Activated T-cell treated with anti-CD3 and anti-CD28 coated beads for 1 hour (primary cell): Measurements from ENCODE around the gene BMX.

ENCODE experiments used
- DNase-seq: peaks from one replicate; pipeline ENCODE4 v3.0.0-alpha.2; 2020; ENCODE audit warnings: low read depth

Gene BMX

DNA sequence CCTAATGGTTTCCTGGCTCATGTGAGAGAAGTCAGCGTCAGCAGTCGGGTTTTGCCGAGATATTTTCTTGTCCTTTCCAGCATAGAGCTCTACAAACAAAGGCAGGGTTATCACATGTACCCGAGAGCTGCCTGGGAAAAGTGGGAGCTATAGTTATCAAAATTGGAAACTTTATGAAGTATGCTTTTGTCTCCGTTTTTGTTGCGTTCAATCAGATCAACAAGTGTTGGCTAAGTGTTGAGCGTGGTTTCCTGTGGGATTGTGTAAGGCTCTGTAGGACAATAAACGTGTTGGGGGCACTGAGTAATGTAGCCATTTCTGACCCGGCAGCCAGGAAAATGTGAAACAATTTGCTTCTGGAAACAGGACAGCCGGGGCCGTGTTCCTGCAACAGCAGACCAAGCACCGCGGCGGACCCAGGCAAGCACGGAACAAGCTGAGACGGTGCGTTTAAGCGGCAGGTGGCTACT is at the start of gene BMX:
Gene BMX, plus strand, starts transcription at position 311 of the 470 bp plus-strand sequence. CDS start 7,547 bp downstream, outside the sequence.
- DNase-seq, result no peak

DNA sequence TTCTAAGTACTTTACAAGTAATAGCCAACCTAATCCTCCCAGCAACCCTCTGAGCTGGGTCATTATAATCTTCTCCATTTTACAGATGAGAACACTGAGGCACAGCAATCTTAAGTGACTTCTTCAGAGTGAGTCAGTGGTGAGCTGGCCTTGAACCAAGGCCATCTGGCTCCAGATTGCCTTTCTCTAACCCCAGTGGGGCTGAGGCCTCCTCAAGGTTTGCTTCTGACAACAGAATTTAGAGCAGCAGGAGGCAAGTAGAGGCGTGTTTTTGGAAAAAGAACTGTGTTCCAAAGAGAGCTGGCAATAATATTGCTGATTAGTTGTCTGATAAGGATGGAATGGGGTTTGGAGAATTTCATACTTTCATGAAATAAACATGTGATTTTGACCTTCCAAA is 48.7 kb upstream of the BMX start:
- DNase-seq, result no peak

DNA sequence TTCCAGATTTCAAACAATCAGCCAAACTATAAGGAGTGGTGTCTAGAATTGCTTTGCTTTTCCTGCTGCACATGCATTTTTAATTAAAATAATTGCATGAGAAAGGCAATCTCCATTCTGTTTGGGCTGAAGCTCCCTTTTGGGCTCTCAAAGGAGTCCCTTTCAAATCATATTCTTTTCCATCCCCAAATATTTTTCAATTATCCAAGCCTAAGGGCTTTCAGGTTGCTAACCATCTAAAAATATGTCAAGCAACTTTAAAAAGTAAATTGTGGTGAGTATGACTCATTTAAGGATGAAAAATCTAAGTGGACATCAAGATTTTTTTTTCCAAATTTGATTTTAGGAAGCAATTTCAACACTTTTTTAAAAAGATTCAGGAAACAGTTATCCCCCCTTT is 35.9 kb upstream of the BMX start:
- no peak for DNase-seq

DNA sequence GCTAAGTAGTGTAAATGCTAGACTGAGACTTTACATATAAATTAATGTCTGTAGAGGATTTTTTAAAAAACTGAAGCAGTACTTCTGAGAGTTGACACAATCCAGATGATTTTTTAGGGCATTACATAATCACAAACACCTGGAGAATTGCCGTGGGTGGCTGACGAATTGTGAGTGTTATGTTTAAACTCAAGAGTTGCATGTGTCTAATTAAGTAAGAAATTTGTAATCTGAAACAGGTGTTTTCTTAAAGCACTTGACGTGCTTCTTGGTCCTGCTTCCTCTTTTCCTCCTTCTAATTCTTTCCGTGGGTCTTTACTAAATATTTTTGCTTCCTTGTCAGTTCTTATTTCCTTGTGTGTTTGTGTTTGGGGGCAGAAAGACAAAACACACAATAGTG is 35.3 kb upstream of the BMX start:
- DNase-seq, result no peak

DNA sequence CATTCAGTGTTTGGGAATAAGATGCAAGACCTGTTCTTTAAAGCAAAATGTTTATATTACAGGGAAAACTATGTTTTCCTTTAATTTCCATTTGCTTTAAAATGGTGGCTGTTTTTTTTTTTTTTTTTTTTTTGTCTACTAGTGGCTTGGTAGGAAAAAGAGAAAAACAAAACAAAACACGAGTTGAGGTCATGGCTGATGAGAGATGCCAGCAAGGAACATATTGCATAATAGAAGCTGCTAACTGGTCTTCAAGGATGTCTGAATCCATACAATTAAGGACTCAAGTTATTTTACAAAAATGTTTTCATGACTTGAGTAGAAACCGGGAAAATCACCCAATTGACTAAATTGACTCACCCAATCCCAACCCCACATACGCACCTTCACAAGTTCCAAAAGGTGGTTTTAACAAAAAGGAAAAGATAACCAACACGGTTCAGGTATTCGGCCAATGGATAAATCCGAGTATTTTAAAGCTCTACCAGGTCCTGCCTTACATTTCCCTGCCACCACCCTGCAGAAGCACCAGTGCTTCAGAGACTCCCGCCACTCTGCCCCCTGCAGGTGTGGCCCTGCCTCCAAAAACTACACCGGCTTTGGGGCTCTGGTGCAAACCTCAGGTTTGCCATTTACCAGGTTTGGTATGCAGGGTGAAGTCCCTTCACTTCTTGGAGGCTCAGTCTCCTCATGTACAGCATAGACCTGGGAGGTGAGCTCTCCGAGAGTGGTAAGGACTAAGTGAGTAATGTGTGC is 34.5 kb upstream of the BMX start:
- no peak for DNase-seq

DNA sequence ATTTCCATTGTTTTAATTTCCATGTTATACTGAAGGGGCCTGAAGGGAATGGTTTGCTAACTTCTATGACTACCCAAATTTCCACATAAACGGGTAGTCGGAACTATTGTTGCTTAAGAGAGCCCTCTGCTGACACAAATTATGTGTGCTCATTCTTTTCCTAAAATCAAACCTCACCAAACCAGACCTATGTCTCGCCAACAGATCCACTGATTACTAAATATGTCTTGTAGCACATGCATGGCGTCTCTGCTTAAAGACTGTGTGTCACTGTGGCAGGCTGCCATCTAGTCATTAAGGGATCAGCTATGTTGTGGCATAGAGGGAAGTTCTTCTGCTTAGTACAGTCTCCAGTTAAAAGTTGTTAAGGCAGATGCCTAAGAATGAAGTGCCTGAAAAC is 32.6 kb upstream of the BMX start:
- no peak for DNase-seq

DNA sequence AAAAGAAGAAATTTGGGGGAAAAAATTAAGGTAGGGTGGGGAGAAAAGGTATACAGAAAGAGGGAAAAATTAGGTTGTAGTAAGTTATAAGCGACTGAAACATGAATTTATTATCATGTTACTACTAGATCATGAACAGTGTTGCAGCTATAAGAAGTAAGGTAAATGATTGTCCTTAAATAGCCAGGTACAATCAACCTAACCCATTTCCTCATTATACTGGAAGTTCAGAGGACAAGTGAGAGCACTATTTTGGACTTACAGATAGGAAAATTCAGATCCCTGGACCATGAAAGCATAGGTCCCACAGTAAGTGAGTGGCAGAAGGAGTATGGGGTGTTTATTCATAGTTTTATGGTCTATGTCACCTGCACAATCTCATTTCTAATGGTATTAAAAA is 31.0 kb upstream of the BMX start:
- DNase-seq, result no peak

DNA sequence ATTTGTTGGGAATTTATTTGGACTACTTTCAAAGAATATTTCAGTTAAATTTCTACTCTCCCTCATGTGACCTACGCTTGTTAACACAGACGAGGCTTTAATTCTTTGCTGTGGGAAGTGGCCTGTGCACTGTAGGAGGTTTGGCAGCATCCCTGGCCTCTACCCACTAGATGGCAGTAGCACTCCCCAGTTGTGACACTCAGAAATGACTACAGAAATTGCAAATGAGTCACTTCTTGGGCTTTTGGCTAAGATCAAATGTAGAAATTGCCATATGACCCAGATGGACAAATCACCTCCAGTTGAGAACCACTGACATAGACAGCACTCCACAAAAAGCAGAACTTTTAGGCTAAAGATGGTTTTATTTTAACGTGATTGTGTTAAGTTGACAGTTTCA is 29.6 kb upstream of the BMX start:
- peak; percentile 15 for DNase-seq

DNA sequence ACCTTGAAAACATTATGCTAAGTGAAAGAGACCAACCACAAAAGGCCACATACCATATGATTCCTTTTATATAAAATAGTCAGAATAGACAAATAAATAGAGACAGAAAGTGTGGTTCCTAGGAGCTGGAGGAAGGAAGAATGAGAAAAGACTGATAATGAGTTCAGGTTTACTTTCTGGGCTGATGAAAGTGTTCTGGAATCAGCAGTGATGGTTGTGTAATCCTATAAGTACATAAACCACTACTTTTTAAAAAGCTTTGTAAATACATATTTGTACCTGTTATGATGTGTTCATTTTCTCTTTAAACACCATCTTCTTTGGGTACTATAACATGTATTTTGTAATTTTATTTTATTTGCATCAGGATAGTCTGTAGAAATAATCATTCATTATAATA is 28.1 kb upstream of the BMX start:
- DNase-seq, result no peak

DNA sequence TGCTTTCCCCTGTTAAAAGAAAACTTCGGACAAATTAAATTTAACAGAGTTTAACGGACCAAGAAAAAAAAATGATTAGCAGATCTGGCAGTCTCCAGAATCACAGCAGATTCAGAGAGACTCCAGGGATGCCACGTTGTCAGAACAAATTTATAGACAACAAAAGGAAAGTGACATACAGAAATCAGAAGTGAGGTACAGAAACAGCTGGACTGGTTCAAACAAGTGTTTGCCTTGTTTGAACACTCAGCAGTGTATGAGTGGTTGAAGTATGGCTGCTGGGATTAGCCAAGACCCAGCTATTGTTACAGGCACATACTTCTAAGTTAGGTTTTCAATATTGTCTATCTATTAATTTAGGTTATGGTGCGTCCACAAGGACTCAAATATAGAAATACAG is 26.6 kb upstream of the BMX start:
- no peak for DNase-seq

DNA sequence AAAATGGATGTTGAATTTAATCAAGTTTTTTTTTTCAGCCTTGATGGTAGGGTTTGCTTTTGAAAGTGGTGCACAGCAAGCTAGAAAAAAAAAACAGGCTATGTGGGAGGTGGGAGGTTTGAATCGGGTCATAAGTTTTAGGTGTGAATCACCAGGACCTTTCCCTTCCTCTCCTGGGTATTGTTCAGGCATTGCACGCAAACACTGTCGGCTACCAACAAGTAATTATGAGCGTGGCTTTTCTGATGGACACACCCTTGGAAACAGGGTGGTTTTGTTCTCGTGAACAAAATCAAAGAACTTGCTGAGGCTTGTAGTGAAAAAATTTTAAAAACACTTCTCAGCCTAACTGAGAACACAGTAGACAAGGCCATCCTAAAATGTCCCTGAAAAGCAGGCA is 25.6 kb upstream of the BMX start:
- no peak for DNase-seq

DNA sequence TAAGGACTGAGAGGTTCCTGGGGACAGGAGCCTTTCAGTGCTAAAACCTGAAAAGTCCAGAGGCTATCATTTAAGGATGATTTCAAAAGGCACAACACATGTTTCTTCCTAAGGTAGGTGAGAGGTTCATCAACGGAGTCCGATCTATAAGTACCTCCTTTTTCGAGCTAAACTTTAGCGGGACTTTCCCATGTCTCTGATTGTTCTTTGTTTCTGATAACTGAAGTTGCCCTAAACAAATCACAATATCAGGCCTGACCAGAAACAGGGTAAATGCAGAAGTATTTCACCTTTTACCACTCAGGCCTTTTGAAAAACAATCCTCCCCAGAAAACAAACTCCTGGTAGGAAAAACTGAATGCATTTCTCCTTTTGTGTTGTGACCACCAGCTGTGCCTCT is 25.1 kb upstream of the BMX start:
- DNase-seq, result no peak

DNA sequence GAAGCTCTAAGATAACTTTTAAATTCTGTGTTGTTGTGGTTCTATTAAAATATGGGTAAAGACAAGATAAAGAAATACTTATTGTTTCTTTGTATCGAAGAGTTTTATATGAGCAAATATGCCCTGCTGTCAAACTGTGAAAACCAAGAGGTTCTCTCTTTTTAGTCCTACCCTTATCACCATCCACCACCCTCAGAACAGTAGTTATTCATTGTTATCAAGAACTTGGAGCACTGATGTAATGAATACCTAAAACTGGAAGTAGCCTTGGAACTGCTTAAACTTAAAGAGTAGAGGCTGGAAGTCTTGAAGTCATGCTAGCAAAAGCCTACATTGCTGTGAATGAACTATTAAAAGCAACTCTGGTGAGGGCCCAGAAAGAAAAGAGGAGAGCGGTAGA is 16.7 kb upstream of the BMX start:
- no peak for DNase-seq

DNA sequence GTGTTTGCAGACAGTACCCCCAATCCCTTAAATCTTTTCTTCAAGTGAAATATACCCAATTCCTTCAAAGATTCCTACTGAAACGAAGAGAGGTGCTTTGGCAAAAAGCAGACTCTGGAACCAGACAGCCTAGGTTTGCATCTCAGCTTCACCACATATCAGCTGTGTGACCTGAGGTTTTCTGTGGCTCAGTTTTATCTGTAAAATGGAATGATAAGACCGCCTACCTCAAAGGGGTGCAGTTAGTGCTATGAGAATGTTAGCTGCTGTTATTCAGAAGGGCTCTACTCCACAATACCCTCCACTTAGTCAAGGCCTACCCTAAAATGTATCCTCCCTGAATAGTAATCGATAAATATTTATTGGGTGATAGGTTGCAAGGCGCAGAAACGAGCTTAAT is 8.1 kb upstream of the BMX start:
- DNase-seq, result no peak

DNA sequence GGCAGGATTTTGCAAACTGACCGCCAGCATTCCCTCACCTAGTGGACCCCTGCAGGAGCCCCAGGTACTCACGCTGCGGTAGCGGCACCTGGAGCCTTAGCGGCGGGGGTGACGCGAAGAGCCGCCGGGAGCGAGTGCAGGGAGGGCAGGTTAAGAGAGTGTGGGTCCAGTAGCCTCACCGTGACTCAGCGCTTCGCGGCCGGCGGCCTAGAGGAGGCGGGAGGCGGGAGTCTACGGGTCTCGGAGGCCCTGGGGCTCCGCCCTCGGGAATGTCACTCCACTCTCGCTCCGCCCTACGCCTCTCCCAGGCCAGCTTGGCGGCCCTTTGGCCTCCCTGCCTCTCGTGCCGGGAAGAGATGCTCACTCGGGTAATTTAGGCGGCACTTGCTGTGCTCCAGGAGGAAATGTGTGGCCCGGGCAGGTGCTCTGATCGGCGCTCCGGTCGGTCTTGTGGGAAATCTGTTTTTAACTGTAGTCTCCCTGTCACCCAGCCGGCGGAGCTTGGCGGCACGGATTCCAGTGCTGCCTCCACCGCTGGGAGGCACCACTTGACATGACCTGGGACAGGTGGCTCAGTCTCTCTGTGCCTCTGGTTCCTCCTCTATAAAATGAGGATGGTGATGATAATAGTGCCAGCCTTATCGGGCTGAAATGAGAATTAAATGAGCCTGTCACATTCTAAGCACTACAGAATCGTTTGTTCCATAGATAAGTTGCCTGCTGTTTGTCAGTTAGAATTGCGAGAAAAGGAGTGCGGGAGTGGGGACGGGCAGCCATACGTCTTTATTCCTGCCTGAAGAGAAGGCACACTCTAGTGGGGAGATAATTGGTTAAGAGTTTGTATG is 7.3 kb upstream of the BMX start, which contains the start of gene PIR:
Gene PIR, minus strand, starts transcription at position 216 of the 845 bp plus-strand sequence. CDS start 2,076 bp downstream, outside the sequence.
- DNase-seq, result peak; percentile 9

DNA sequence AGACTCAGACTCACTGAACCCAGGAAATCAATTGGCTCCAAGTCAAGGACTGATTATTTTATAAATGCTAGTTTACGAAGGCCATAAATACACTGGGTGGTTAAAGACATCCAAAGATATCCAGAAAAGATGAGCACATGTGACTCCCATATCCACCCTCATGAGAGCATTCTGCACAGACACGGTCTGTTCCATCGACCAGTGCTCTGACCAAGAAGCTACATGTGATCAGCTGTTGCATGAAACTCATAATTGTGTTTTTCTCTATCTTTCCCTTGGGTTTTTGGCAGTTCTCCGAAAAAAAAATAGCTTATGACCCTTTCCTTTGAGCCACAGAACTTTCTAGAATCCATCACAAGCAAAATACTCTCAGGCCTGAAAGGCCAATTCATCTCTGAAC is 4.8 kb upstream of the BMX start:
- no peak for DNase-seq

DNA sequence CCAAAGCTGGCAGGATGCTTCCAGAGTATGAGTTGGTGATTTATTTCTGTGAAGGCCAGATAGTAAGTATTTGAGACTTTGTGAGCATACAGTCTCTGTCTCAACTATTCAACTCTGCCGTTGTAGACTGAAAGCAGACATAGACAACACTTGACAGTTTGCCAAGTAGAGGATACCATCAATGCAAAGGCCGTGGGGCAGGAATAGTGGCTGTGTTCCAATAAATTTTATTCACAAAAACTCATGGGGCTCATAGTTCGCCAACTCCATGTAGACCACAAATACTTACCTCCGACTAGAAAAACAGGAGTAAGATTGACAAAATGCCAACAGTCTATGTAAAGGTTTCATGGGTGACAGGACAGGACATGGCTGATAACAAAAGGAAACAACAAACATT is 3.8 kb upstream of the BMX start:
- no peak for DNase-seq

DNA sequence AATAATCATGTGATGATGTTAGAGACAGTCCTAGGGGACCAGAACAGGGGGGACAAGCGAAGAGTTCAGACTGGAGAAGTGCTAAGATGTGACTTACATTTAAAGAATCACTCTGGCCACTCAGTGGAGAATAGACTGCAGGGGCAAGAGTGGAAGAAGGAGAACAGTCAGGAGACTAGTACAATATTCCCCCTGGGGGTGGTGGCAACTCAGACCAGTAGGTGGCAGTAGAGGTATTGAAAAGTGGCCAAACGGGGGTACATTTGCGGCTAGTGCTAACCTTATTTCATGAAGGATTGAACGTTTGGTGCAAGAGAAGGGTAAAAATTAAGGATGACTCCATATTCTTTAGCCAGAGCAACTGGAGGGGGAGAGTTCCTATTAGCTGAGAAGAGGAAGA is 2.7 kb upstream of the BMX start:
- peak; percentile 16 for DNase-seq

DNA sequence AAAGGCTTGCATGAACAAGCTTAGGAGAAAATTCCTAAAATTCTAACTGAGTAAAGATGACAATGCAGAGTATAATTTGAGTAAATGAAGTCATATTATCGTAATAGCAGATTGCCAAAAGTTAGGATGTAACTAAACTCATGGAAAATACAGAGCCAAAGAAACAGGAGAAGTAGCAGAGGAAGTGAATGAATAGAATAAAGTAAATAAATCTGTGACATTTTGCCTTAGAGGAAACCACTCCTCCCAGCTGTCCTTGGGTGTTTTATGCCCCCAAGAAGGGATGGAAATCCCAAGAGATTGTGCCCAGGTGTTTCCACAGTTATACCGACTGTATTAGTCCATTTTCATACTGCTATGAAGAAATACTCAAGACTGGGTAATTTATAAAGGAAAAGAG is 1.9 kb upstream of the BMX start:
- DNase-seq, result no peak

DNA sequence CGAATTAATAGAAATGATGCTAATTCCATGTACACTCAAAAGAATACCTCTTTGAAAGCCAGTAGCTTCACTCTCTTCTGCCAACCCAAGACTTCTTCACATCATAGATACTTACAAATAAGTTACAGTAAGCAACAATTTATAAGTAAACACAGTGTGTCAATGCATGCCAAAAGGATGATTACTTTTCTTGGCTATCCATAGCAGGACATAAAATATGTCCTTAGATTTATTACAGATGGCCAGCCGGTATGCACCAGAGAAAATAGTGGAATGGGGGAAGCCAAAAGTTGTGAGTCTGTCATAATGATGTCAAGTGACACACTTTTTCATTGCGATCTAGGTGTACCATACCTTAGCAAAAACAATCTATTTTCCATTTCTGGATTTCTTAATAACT is 631 bp upstream of the BMX start:
- DNase-seq, result no peak

DNA sequence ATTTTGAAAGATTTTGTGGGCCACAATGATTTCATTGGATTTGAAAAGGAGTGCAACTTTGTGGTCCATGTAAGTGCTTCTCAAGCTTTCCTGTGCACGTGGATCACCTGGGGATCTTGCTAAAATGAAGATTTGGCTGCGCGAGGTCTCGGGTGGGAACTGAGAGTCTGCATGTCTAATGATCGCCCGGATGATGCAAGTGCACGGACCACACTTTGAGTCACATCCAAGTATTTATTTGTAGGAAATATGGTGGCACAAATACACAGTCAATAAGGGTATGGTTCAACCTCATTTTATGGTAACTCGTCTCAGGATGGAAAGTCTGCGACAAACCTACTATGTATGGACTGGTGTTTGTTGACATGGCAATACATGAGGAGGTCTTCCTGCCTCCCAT is 899 bp downstream of the BMX start:
- DNase-seq, result no peak

DNA sequence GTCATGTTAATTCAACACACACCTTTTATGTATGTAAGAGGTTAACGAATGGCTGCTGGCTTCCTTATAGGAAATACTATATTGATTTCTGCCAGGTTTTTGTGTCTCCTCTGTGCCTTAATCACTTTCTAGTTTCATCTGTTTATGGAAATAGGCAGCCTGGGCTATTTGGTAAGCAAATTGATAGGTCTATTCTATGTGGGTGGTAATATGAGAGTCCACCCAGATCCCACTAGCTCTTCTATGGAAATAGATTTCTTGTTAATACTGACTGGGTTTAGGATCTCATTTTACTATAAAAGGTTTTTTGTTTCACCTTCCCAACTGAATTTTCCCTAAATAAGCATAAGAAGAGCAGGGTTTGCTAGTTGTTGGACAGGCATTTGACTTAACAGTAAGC is 4.1 kb downstream of the BMX start:
- DNase-seq, result no peak

DNA sequence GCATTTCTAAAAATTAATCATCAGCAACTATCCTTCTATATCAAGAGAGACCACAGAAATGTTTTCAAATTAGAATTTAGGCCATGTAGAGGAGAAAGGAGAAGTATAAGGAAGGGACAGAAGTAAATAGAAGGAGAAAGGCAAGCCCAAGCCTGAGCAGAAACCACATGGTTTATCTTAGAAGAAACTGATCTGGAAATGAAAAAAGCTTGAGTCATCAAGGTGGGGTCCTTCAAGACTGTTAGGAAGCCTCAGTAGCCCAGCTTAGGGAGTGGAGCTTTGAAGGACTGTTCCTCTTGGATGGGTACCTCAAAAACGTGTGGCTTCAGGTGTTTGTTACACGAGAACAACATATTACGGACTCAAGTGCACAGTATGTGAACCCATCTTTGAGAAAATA is 4.5 kb downstream of the BMX start:
- DNase-seq, result no peak
